DND-41 (cell line): Measurements from ENCODE around the gene ANKLE1.

Experiments
- CTCF ChIP-seq: IDR thresholded peaks from 2 replicates; pipeline ENCODE4 v1.5.1; 2012; ENCODE audit warnings: borderline replicate concordance, low read length, moderate library complexity, mild to moderate bottlenecking; ENCODE audit not compliant: poor library complexity, severe bottlenecking; ENCODE audit errors: extremely low read depth
- EZH2 ChIP-seq: IDR thresholded peaks from 3 replicates; pipeline ENCODE4 v1.6.1; 2012; ENCODE audit warnings: borderline replicate concordance, low read depth, mild to moderate bottlenecking, moderate library complexity, low read length, inconsistent platforms; ENCODE audit not compliant: severe bottlenecking

- TF ChIP-seq CTCF (no peak), EZH2 (no peak)
Observed at GRCh38 chr19:17325881-17326594, 44.3 kb downstream of the ANKLE1 start.
